Immature natural killer cell (primary cell): ENCODE results near the gene NPM3. TPM values are rescaled to one million over a fixed set of nuclear protein-coding genes. Genes with fewer than 3 reads are reported as not detected.

Experiments used
- DNase-seq, 3 donors: peaks; one replicate each; pipeline ENCODE4 v3.0.0; 2022; ENCODE audit warnings: mixed read lengths in 1 of 3
- H3K27ac Mint-ChIP-seq, 6 donors: one replicate each; pipeline ENCODE4 v1.8.0; 2020; ENCODE audit warnings: mixed read lengths in 6 of 6, mild to moderate bottlenecking in 5 of 6, inconsistent platforms in 4 of 6, moderate library complexity in 3 of 6
- H3K27me3 Mint-ChIP-seq, 3 donors: one replicate each; pipeline ENCODE4 v1.8.0; 2020 to 2021; ENCODE audit warnings: low read depth in 3 of 3, mild to moderate bottlenecking in 3 of 3, mixed read lengths in 3 of 3, moderate library complexity in 3 of 3, inconsistent platforms in 1 of 3
- H3K36me3 Mint-ChIP-seq, 3 donors: one replicate each; pipeline ENCODE4 v1.8.0; 2020; ENCODE audit warnings: mixed read lengths in 3 of 3, inconsistent platforms in 2 of 3, mild to moderate bottlenecking in 2 of 3
- H3K4me1 Mint-ChIP-seq, 2 donors: one replicate each; pipeline ENCODE4 v1.8.0; 2020; ENCODE audit warnings: inconsistent platforms in 2 of 2, mild to moderate bottlenecking in 2 of 2, mixed read lengths in 2 of 2, moderate library complexity in 1 of 2
- H3K4me3 Mint-ChIP-seq, 5 donors: one replicate each; pipeline ENCODE4 v1.8.0; 2020; ENCODE audit warnings: mild to moderate bottlenecking in 5 of 5, mixed read lengths in 5 of 5, inconsistent platforms in 3 of 5, moderate library complexity in 3 of 5
- H3K9me3 Mint-ChIP-seq, 6 donors: one replicate each; pipeline ENCODE4 v1.8.0; 2020; ENCODE audit warnings: mild to moderate bottlenecking in 6 of 6, mixed read lengths in 6 of 6, inconsistent platforms in 4 of 6, moderate library complexity in 3 of 6
- polyA plus RNA-seq, 3 donors: library from polyadenylated mRNA; unstranded; fragments of 300-500 nt; fragmentation: Illumina TruSeq; gene quantifications; one replicate each; pipeline ENCODE4 v1.2.3, GENCODE V29; 2021

Gene NPM3
- polyA plus RNA-seq, 3 donors from 2014 or later, result 1.5 to 8.8 (median 4.7) TPM

- no peak for DNase-seq
- peaks cover 0 to 2% of the 10 kb centered on the region in 2 donors for H3K4me1 Mint-ChIP-seq
- no peak overlapping the region for H3K27ac Mint-ChIP-seq
- H3K4me3 Mint-ChIP-seq, result no peak overlapping the region
- peaks cover 0 to 1% (median 0%) of the 10 kb centered on the region in 6 donors for H3K9me3 Mint-ChIP-seq
- no peaks in the 10 kb centered on the region for H3K36me3 Mint-ChIP-seq
- peaks cover 11 to 22% (median 20%) of the 10 kb centered on the region in 3 donors for H3K27me3 Mint-ChIP-seq
Measured at GRCh38 chr10:101767966-101768790, 15.1 kb downstream of the NPM3 start.

- no peak overlapping the region for H3K27ac Mint-ChIP-seq
- peaks cover 0 to 2% of the 10 kb centered on the region in 2 donors for H3K4me1 Mint-ChIP-seq
- no peak for DNase-seq
- peaks cover 8 to 20% (median 16%) of the 10 kb centered on the region in 3 donors for H3K27me3 Mint-ChIP-seq
- peaks cover 0 to 1% (median 0%) of the 10 kb centered on the region in 6 donors for H3K9me3 Mint-ChIP-seq
- H3K36me3 Mint-ChIP-seq, result no peaks in the 10 kb centered on the region
- H3K4me3 Mint-ChIP-seq, result no peak overlapping the region
Measured at GRCh38 chr10:101767600-101767945, 15.7 kb downstream of the NPM3 start.

GRCh38 chr10:101766753-101767599 is 16.3 kb downstream of the NPM3 start:
- no peak overlapping the region for H3K4me3 Mint-ChIP-seq
- peaks cover 0 to 2% of the 10 kb centered on the region in 2 donors for H3K4me1 Mint-ChIP-seq
- H3K27me3 Mint-ChIP-seq, result peaks cover 5 to 23% (median 10%) of the 10 kb centered on the region in 3 donors
- no peak overlapping the region for H3K27ac Mint-ChIP-seq
- H3K9me3 Mint-ChIP-seq, result peaks cover 0 to 1% (median 0%) of the 10 kb centered on the region in 6 donors
- DNase-seq, result no peak
- no peaks in the 10 kb centered on the region for H3K36me3 Mint-ChIP-seq

- Mint-ChIP-seq H3K27ac (no peak overlapping the region), H3K4me1 (peaks cover 0 to 2% of the 10 kb centered on the region in 2 donors), H3K27me3 (peaks cover 7 to 20% (median 9%) of the 10 kb centered on the region in 3 donors), H3K9me3 (peaks cover 0 to 1% (median 0%) of the 10 kb centered on the region in 6 donors), H3K4me3 (no peak overlapping the region), H3K36me3 (no peaks in the 10 kb centered on the region)
- no peak for DNase-seq
Measured at GRCh38 chr10:101766306-101766705, 16.9 kb downstream of the NPM3 start.

- no peak for DNase-seq
- Mint-ChIP-seq H3K36me3 (no peaks in the 10 kb centered on the region), H3K9me3 (peaks cover 0 to 1% (median 0%) of the 10 kb centered on the region in 6 donors), H3K27me3 (peaks cover 4 to 14% (median 7%) of the 10 kb centered on the region in 3 donors), H3K27ac (no peak overlapping the region), H3K4me3 (no peak overlapping the region), H3K4me1 (no peaks in the 10 kb centered on the region)
Measured at GRCh38 chr10:101763141-101763846, 20.0 kb downstream of the NPM3 start.

- Mint-ChIP-seq H3K4me1 (no peaks in the 10 kb centered on the region), H3K4me3 (no peak overlapping the region), H3K9me3 (peaks cover 0 to 1% (median 0%) of the 10 kb centered on the region in 6 donors), H3K36me3 (no peaks in the 10 kb centered on the region), H3K27me3 (peaks cover 4 to 14% (median 8%) of the 10 kb centered on the region in 3 donors), H3K27ac (no peak overlapping the region)
- no peak for DNase-seq
Measured at GRCh38 chr10:101762736-101763135, 20.5 kb downstream of the NPM3 start.

- no peak overlapping the region for H3K4me3 Mint-ChIP-seq
Measured at GRCh38 chr10:101761226-101761625, 22.0 kb downstream of the NPM3 start.

GRCh38 chr10:101760510-101760909 is 22.7 kb downstream of the NPM3 start:
- no peaks in the 10 kb centered on the region for H3K9me3 Mint-ChIP-seq
- H3K27me3 Mint-ChIP-seq, result peaks cover 4 to 15% (median 5%) of the 10 kb centered on the region in 3 donors
- H3K4me1 Mint-ChIP-seq, result no peaks in the 10 kb centered on the region
- H3K36me3 Mint-ChIP-seq, result no peaks in the 10 kb centered on the region
- no peak overlapping the region for H3K27ac Mint-ChIP-seq
- no peak for DNase-seq
- no peak overlapping the region for H3K4me3 Mint-ChIP-seq

More at GRCh38 chr10:101761226-101761625, 22.0 kb downstream of the NPM3 start:
- Mint-ChIP-seq H3K27me3 (peaks cover 4 to 14% (median 5%) of the 10 kb centered on the region in 3 donors), H3K36me3 (no peaks in the 10 kb centered on the region), H3K9me3 (no peaks in the 10 kb centered on the region), H3K4me1 (no peaks in the 10 kb centered on the region), H3K27ac (no peak overlapping the region)
- DNase-seq, result no peak

GRCh38 chr10:101759309-101760247 is 23.7 kb downstream of the NPM3 start:
- no peaks in the 10 kb centered on the region for H3K9me3 Mint-ChIP-seq
- H3K4me3 Mint-ChIP-seq, result no peak overlapping the region
- no peak overlapping the region for H3K27ac Mint-ChIP-seq
- DNase-seq, result no peak
- peaks cover 4 to 12% (median 7%) of the 10 kb centered on the region in 3 donors for H3K27me3 Mint-ChIP-seq
- H3K36me3 Mint-ChIP-seq, result no peaks in the 10 kb centered on the region
- no peaks in the 10 kb centered on the region for H3K4me1 Mint-ChIP-seq

GRCh38 chr10:101758858-101759257 is 24.4 kb downstream of the NPM3 start:
- no peaks in the 10 kb centered on the region for H3K9me3 Mint-ChIP-seq
- H3K4me3 Mint-ChIP-seq, result no peak overlapping the region
- no peak for DNase-seq
- H3K36me3 Mint-ChIP-seq, result no peaks in the 10 kb centered on the region
- peaks cover 4 to 12% (median 7%) of the 10 kb centered on the region in 3 donors for H3K27me3 Mint-ChIP-seq
- H3K4me1 Mint-ChIP-seq, result no peaks in the 10 kb centered on the region
- H3K27ac Mint-ChIP-seq, result no peak overlapping the region

GRCh38 chr10:101752241-101752640 is 31.0 kb downstream of the NPM3 start:
- Mint-ChIP-seq H3K36me3 (peaks cover 0 to 4% (median 0%) of the 10 kb centered on the region in 3 donors), H3K4me1 (no peaks in the 10 kb centered on the region), H3K9me3 (peaks cover 0 to 2% (median 0%) of the 10 kb centered on the region in 6 donors), H3K27me3 (peaks cover 0 to 16% (median 4%) of the 10 kb centered on the region in 3 donors), H3K27ac (no peak overlapping the region), H3K4me3 (no peak overlapping the region)
- no peak for DNase-seq

GRCh38 chr10:101749047-101750016 is 33.9 kb downstream of the NPM3 start:
- peaks cover 0 to 2% (median 0%) of the 10 kb centered on the region in 6 donors for H3K9me3 Mint-ChIP-seq
- H3K4me1 Mint-ChIP-seq, result no peaks in the 10 kb centered on the region
- peaks cover 0 to 9% (median 1%) of the 10 kb centered on the region in 3 donors for H3K27me3 Mint-ChIP-seq
- DNase-seq, result no peak
- peaks cover 0 to 4% (median 0%) of the 10 kb centered on the region in 3 donors for H3K36me3 Mint-ChIP-seq
- H3K4me3 Mint-ChIP-seq, result no peak overlapping the region
- no peak overlapping the region for H3K27ac Mint-ChIP-seq
